A673 (cell line): Measurements from ENCODE around the gene BORCS8.

ENCODE experiments used
- EZH2 ChIP-seq: fragments of 200-600 bp; sonication (generic); IDR thresholded peaks from 2 replicates; pipeline ENCODE4 v1.6.1; 2017; ENCODE audit warnings: borderline replicate concordance, low read depth, mild to moderate bottlenecking, mixed read lengths, antibody characterized with exemption, low read length; ENCODE audit not compliant: poor library complexity, severe bottlenecking
- TF ChIP-seq, protein P1 (sequence below): fragments of 300-800, 200-600 bp; sonication (generic); conservative IDR thresholded peaks from 2 replicates; pipeline ENCODE4 v1.5.1; 2017; ENCODE audit warnings: low read depth, mild to moderate bottlenecking, antibody characterized with exemption, low read length, moderate library complexity, mixed read lengths

DNA sequence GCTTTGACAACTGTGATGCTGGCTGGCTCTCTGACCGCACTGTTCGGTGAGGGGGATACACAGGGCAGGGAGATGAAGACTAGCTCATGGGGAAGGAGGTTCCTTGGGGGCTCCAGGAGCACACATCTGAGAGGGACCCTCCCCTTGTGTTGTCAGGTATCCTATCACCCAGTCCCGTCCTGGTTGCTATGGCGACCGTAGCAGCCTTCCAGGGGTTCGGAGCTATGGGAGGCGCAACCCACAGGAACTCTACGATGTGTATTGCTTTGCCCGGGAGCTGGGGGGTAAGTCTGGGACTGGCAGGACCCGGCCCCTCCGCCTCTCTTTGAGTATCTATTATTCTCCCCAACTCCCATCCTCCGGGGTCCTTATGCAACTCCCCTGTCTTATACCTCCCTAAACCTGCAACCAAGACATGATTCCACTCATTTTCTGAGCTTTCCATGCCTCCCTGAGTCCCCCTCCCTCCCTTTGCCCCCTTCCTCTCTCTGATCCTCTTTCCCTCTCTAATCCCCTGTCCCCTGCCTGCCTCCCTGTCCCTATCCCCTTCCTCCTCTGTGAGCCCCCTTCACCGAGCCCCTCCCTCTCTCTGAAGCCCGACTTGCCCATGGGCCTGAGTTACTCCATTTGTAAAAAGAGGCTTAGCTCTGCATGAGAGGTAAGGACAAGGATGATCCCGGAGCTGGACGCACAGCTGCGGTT, 32.3 kb upstream of the BORCS8 start:
- TF ChIP-seq, protein P1, sequence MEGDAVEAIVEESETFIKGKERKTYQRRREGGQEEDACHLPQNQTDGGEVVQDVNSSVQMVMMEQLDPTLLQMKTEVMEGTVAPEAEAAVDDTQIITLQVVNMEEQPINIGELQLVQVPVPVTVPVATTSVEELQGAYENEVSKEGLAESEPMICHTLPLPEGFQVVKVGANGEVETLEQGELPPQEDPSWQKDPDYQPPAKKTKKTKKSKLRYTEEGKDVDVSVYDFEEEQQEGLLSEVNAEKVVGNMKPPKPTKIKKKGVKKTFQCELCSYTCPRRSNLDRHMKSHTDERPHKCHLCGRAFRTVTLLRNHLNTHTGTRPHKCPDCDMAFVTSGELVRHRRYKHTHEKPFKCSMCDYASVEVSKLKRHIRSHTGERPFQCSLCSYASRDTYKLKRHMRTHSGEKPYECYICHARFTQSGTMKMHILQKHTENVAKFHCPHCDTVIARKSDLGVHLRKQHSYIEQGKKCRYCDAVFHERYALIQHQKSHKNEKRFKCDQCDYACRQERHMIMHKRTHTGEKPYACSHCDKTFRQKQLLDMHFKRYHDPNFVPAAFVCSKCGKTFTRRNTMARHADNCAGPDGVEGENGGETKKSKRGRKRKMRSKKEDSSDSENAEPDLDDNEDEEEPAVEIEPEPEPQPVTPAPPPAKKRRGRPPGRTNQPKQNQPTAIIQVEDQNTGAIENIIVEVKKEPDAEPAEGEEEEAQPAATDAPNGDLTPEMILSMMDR = no peak
- peak; percentile 44 for TF ChIP-seq EZH2
